SU-DHL-6 (cell line): ENCODE results near the gene KCNF1.

Experiments used
- H2AFZ ChIP-seq: fragments of 200-600 bp; sonication (generic); 2 replicates; pipeline ENCODE4 v1.6.1; 2014; ENCODE audit warnings: low read depth, mild to moderate bottlenecking, moderate library complexity, mixed read lengths, antibody characterized with exemption, low read length; ENCODE audit not compliant: severe bottlenecking
- H3F3A ChIP-seq: fragments of 200-600 bp; shearing (Covaris generic); 2 replicates; pipeline ENCODE4 v1.6.0; 2016; ENCODE audit warnings: antibody characterized with exemption, mild to moderate bottlenecking; ENCODE audit not compliant: insufficient read depth
- H3K27ac ChIP-seq: fragments of 200-600 bp; sonication (generic); 2 replicates; pipeline ENCODE4 v1.5.1; 2016; ENCODE audit warnings: low read depth, mild to moderate bottlenecking, low read length, moderate library complexity, mixed read lengths
- H3K27me3 ChIP-seq: fragments of 200-600 bp; sonication (generic), shearing (Covaris generic); 2 replicates; pipeline ENCODE4 v1.6.0; 2014; ENCODE audit warnings: mild to moderate bottlenecking, low read length
- H3K36me3 ChIP-seq: fragments of 200-600 bp; sonication (generic); 2 replicates; pipeline ENCODE4 v1.6.1; 2014; ENCODE audit warnings: mild to moderate bottlenecking, low read length, mixed read lengths
- H3K4me2 ChIP-seq: fragments of 300-600, 200-600 bp; shearing (Covaris generic), sonication (generic); 2 replicates; pipeline ENCODE4 v1.6.0; 2014; ENCODE audit warnings: low read length, low read depth, mild to moderate bottlenecking; ENCODE audit not compliant: poor library complexity, severe bottlenecking
- H3K4me3 ChIP-seq: fragments of 200-600 bp; sonication (generic); 2 replicates; pipeline ENCODE4 v1.5.1; 2014; ENCODE audit warnings: antibody characterized with exemption, low read length, mild to moderate bottlenecking, mixed read lengths; ENCODE audit not compliant: insufficient read depth, poor library complexity, severe bottlenecking
- H3K79me2 ChIP-seq: fragments of 200-600 bp; sonication (generic); 2 replicates; pipeline ENCODE4 v1.6.1; 2014; ENCODE audit warnings: mild to moderate bottlenecking, low read length, moderate library complexity; ENCODE audit not compliant: insufficient read depth
- H3K9ac ChIP-seq: fragments of 200-600 bp; sonication (generic); 2 replicates; pipeline ENCODE4 v1.7.0; 2014; ENCODE audit warnings: mild to moderate bottlenecking, low read length
- H3K9me2 ChIP-seq: fragments of 200-600 bp; sonication (generic); replicated peaks from 2 replicates; pipeline ENCODE4 v1.6.1; 2014; ENCODE audit warnings: low read length; ENCODE audit not compliant: insufficient read depth
- H3K9me3 ChIP-seq: fragments of 200-600 bp; sonication (generic); 2 replicates; pipeline ENCODE4 v1.6.1; 2014; ENCODE audit warnings: low read length, mixed read lengths; ENCODE audit not compliant: insufficient read depth
- H4K20me1 ChIP-seq: fragments of 200-600 bp; sonication (generic); 2 replicates; pipeline ENCODE4 v1.6.1; 2014; ENCODE audit warnings: low read depth, mild to moderate bottlenecking, antibody characterized with exemption, low read length, moderate library complexity, mixed read lengths
- EZH2phosphoT487 ChIP-seq: fragments of 200-600 bp; sonication (generic), shearing (Covaris generic); conservative IDR thresholded peaks from 2 replicates; pipeline ENCODE4 v1.6.1; 2018; ENCODE audit warnings: mild to moderate bottlenecking, antibody characterized with exemption, low read length, moderate library complexity, mixed read lengths
- TF ChIP-seq, protein P1 (sequence below): fragments of 200-600 bp; sonication (generic); IDR thresholded peaks from one replicate; pipeline ENCODE4 v1.5.1; 2017; ENCODE audit warnings: antibody characterized with exemption, mild to moderate bottlenecking, low read length, moderate library complexity; ENCODE audit not compliant: insufficient read depth, poor library complexity, severe bottlenecking

The KCNF1 gene

GRCh38 chr2:10934979-10935350 is 23.2 kb downstream of the KCNF1 start:
- TF ChIP-seq EZH2phosphoT487, result no peak
- TF ChIP-seq, protein P1, sequence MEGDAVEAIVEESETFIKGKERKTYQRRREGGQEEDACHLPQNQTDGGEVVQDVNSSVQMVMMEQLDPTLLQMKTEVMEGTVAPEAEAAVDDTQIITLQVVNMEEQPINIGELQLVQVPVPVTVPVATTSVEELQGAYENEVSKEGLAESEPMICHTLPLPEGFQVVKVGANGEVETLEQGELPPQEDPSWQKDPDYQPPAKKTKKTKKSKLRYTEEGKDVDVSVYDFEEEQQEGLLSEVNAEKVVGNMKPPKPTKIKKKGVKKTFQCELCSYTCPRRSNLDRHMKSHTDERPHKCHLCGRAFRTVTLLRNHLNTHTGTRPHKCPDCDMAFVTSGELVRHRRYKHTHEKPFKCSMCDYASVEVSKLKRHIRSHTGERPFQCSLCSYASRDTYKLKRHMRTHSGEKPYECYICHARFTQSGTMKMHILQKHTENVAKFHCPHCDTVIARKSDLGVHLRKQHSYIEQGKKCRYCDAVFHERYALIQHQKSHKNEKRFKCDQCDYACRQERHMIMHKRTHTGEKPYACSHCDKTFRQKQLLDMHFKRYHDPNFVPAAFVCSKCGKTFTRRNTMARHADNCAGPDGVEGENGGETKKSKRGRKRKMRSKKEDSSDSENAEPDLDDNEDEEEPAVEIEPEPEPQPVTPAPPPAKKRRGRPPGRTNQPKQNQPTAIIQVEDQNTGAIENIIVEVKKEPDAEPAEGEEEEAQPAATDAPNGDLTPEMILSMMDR, result no peak
- no peaks in the 10 kb centered on the region for H3K36me3 ChIP-seq
- H3K27me3 ChIP-seq, result no peaks in the 10 kb centered on the region
- no peak overlapping the region for H3K4me2 ChIP-seq
- no peaks in the 10 kb centered on the region for H3K9me3 ChIP-seq
- H3K4me3 ChIP-seq, result no peak overlapping the region
- no peaks in the 10 kb centered on the region for H3K79me2 ChIP-seq
- no peak overlapping the region for H3K9ac ChIP-seq
- H2AFZ ChIP-seq, result no peak overlapping the region
- no peaks in the 10 kb centered on the region for H4K20me1 ChIP-seq
- no peaks in the 10 kb centered on the region for H3F3A ChIP-seq
- H3K27ac ChIP-seq, result no peak overlapping the region
- no peaks in the 10 kb centered on the region for H3K9me2 ChIP-seq

DNA sequence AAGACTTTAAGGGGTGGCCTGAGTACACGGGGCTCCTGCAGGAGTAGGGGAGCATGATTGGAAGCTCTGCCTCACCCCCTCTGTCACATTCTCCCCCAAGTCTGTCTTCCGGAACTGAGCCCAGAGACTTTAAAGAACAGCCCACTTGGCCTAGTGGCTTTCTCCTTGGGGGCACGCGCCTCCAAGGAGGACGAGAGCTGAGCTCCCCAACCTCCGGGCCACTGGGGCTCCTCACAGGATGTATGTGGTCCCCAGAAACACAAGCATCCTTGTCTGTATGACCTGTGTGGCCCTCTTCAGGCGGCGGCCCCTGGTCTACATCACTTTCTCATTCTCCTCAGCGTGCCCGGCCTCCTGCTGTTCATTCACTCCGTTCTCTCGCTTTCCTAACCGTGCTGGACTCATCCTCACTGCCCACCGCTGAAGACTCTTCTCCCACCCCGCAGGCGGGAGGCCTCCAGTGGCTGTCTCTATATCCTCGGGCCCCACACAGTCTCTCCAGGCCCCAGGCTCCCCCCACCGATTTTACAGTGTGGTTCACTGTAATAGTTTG is 23.7 kb downstream of the KCNF1 start:
- H3K27ac ChIP-seq, result no peak overlapping the region
- no peaks in the 10 kb centered on the region for H3F3A ChIP-seq
- H3K4me2 ChIP-seq, result no peak overlapping the region
- TF ChIP-seq, protein P1, result no peak
- no peak for TF ChIP-seq EZH2phosphoT487
- no peaks in the 10 kb centered on the region for H3K9me2 ChIP-seq
- H4K20me1 ChIP-seq, result no peaks in the 10 kb centered on the region
- no peaks in the 10 kb centered on the region for H3K9me3 ChIP-seq
- no peak overlapping the region for H3K4me3 ChIP-seq
- H3K79me2 ChIP-seq, result no peaks in the 10 kb centered on the region
- no peak overlapping the region for H2AFZ ChIP-seq
- H3K36me3 ChIP-seq, result no peaks in the 10 kb centered on the region
- H3K9ac ChIP-seq, result no peak overlapping the region
- H3K27me3 ChIP-seq, result no peaks in the 10 kb centered on the region

DNA sequence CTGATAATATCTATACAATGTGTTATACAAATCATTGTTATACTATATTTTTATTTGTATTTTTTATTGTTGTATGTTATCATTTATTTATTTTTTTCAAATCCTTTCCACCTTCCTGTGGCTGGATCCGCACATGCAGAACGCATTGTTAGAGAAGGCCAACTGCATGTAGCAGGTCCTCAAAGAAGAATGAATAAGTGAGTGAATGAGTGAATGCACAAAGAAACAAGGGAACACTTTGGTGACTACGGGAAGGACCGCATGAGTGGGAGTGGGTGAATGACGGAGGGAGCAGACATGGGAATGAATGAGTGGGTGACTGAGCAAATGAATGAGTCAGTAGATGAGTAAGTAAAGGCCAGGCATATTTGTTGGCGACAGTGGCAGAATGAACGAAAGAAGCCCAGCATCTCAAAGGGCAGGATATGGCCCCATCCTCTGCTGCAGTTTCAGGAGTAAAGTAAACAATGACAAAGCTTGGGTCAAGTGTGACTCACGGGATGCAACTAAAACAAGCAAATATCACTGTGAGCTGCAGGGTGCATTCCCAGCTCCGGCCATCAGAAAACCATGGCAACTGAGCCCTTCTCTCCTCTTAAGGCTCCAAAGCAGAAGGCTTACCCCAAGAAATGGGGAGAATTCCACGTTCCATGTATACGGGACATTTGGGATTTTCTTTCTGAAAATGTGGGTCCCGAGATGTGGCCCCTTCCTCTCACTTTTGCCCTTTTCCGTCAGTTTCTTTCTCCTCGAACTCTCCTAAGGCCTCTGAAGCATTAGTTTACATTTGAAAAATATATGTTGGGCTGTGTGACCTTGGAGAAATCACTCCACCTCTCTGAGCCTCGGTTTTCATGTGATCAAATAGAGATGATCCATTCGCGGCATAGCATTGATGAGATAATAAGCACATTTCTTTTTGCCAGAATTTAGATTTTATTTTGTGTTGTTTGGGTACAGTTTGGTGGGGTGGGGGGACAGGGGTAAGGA is 24.5 kb downstream of the KCNF1 start:
- TF ChIP-seq EZH2phosphoT487, result no peak
- TF ChIP-seq, protein P1, result no peak
- Histone ChIP-seq H3K9me2 (no peaks in the 10 kb centered on the region), H3K9ac (no peak overlapping the region), H3K36me3 (no peaks in the 10 kb centered on the region), H3K4me2 (no peak overlapping the region), H3K27ac (no peak overlapping the region), H3K9me3 (no peaks in the 10 kb centered on the region), H3K4me3 (no peak overlapping the region), H3F3A (no peaks in the 10 kb centered on the region), H2AFZ (no peak overlapping the region), H4K20me1 (no peaks in the 10 kb centered on the region), H3K79me2 (no peaks in the 10 kb centered on the region), H3K27me3 (no peaks in the 10 kb centered on the region)
